ENCODE results near the gene SEPHS2. TPM values are rescaled to one million over a fixed set of nuclear protein-coding genes. Genes with fewer than 3 reads are reported as not detected.
"Not testable (repeated sequence)": the region's sequence is repeated elsewhere in the genome, so short reads cannot be mapped to it uniquely, and the experiment has no call there.

The SEPHS2 gene
- total RNA-seq, 1 experiment from 2014 or later: 8.4 TPM

DNA sequence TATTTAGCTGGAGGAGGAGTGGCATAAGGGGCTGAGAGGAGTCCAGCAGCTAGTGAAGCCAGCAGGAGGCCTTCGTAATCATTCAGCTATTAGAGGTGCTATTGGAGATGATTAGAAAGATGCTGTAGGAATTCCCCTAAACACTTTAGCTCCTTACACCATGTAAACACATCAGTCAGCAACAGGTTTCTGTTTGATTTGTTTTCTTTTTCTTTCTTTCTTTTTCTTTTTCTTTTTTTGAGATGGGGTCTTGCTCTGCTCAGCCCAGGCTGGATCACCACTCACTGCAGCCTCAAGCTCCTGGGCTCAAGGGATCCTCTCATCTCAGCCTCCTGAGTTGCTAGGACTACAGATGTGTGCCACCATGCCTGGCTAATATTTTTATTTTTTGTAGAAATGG, 10.6 kb upstream of the SEPHS2 start:
- Histone ChIP-seq H4K20me1 (ENCODE audit: low read length) (no peaks in the 10 kb centered on the region), H2AFZ (ENCODE audit: low read length) (no peak overlapping the region), H3F3A (ENCODE audit: low read length, unreplicated experiment) (no peaks in the 10 kb centered on the region), H3K4me1 (ENCODE audit: insufficient read depth, low read length) (no peaks in the 10 kb centered on the region), H3K36me3 (ENCODE audit: low read depth, low read length) (no peaks in the 10 kb centered on the region), H3K9me2 (replicated peaks; ENCODE audit: low read length) (no peaks in the 10 kb centered on the region), H3K27ac (ENCODE audit: low read length) (no peak overlapping the region), H3K4me3 (ENCODE audit: low read length) (no peak overlapping the region), H3K9me3 (ENCODE audit: low read length) (no peaks in the 10 kb centered on the region), H3K4me2 (ENCODE audit: low read length) (no peak overlapping the region), H3K79me2 (ENCODE audit: low read length) (no peaks in the 10 kb centered on the region), H3K9ac (ENCODE audit: low read length) (no peak overlapping the region), H3K27me3 (ENCODE audit: low read length) (no peaks in the 10 kb centered on the region)
- no TSS peak for BruUV-seq (replicated peaks)
- POLR2A ChIA-PET (ENCODE audit: unreplicated experiment): no interaction called here
- no peak for ATAC-seq
- TF ChIP-seq, protein P1, sequence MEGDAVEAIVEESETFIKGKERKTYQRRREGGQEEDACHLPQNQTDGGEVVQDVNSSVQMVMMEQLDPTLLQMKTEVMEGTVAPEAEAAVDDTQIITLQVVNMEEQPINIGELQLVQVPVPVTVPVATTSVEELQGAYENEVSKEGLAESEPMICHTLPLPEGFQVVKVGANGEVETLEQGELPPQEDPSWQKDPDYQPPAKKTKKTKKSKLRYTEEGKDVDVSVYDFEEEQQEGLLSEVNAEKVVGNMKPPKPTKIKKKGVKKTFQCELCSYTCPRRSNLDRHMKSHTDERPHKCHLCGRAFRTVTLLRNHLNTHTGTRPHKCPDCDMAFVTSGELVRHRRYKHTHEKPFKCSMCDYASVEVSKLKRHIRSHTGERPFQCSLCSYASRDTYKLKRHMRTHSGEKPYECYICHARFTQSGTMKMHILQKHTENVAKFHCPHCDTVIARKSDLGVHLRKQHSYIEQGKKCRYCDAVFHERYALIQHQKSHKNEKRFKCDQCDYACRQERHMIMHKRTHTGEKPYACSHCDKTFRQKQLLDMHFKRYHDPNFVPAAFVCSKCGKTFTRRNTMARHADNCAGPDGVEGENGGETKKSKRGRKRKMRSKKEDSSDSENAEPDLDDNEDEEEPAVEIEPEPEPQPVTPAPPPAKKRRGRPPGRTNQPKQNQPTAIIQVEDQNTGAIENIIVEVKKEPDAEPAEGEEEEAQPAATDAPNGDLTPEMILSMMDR (conservative IDR thresholded peaks at IDR 0.05; ENCODE audit: low read depth, low read length): no peak
- no peak for TF ChIP-seq EZH2phosphoT487 (IDR thresholded peaks at IDR 0.05; ENCODE audit: borderline replicate concordance, low read length)
- TF ChIP-seq EZH2 (IDR thresholded peaks at IDR 0.05; ENCODE audit: low read length, unreplicated experiment): no peak
- intact Hi-C loops (cut with micrococcal nuclease): no loop called here
- no peak for DNase-seq
- CTCF ChIA-PET: no interaction called here

DNA sequence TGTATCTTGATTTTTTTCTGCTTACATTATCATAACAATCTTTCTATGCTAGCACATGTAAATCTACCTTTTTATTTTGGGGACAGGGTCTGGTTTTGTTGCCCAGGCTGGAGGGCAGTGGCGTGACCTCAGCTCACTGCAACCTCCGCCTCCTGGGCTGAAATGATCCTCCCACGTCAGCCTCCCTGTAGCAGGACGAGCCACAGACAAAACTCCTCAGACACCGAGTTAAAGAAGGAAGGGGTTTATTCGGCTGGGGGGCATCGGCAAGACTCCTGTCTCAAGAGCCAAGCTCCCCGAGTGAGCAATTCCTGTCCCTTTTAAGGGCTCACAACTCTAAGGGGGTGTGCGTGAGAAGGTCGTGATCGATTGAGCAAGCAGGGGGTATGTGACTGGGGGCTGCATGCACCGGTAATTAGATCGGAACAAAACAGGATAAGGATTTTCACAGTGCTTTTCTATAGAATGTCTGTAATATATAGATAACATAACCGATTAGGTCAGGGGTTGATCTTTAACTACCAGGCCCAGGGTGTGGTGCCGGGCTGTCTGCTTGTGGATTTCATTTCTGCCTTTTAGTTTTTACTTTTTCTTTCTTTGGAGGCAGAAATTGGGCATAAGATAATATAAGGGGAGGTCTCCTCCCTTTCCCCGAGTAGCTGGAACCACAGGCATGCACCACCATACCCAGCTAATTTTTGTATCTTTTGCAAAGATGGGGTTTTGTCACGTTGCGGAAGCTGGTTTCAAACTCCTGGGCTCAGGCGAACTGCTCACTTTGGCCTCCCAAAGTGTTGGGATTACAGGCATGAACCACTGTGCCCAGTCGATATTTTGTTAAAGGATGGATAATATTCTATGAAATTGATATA, 7.3 kb upstream of the SEPHS2 start:
- H3K27ac ChIP-seq (ENCODE audit: low read length); DNase-seq; H2AFZ ChIP-seq (ENCODE audit: low read length); H4K20me1 ChIP-seq (ENCODE audit: low read length); H3K9ac ChIP-seq (ENCODE audit: low read length); H3K79me2 ChIP-seq (ENCODE audit: low read length); H3K4me1 ChIP-seq (ENCODE audit: insufficient read depth, low read length); BruUV-seq (replicated peaks); H3K27me3 ChIP-seq (ENCODE audit: low read length); CTCF ChIA-PET; H3K36me3 ChIP-seq (ENCODE audit: low read depth, low read length); H3F3A ChIP-seq (ENCODE audit: low read length, unreplicated experiment); H3K9me2 ChIP-seq (replicated peaks; ENCODE audit: low read length); H3K4me3 ChIP-seq (ENCODE audit: low read length); H3K9me3 ChIP-seq (ENCODE audit: low read length); H3K4me2 ChIP-seq (ENCODE audit: low read length); ATAC-seq; POLR2A ChIA-PET (ENCODE audit: unreplicated experiment); intact Hi-C loops (cut with micrococcal nuclease): not testable (repeated sequence)

DNA sequence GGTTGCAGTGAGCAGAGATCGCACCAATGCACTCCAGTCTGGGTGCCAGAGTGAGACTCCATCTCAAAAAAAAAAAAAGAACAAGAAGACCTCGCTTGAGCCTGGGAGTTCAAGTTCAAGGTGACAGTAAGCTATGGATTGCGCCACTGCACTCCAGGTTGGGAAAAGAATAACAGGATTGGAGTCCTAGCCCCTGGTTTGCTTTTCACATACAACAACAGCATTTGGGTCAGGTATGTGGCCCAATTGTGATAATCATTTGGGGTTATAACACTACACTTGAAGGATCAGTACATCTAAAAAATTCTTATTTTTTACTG, 3.4 kb upstream of the SEPHS2 start:
- Histone ChIP-seq H3K27ac (ENCODE audit: low read length) (no peak overlapping the region), H3F3A (ENCODE audit: low read length, unreplicated experiment) (no peaks in the 10 kb centered on the region), H3K4me3 (ENCODE audit: low read length) (no peak overlapping the region), H3K27me3 (ENCODE audit: low read length) (no peaks in the 10 kb centered on the region), H2AFZ (ENCODE audit: low read length) (no peak overlapping the region), H3K9ac (ENCODE audit: low read length) (no peak overlapping the region), H4K20me1 (ENCODE audit: low read length) (no peaks in the 10 kb centered on the region), H3K36me3 (ENCODE audit: low read depth, low read length) (no peaks in the 10 kb centered on the region), H3K4me1 (ENCODE audit: insufficient read depth, low read length) (peaks cover 15% of the 10 kb centered on the region), H3K9me2 (replicated peaks; ENCODE audit: low read length) (no peaks in the 10 kb centered on the region), H3K4me2 (ENCODE audit: low read length) (no peak overlapping the region), H3K9me3 (ENCODE audit: low read length) (no peaks in the 10 kb centered on the region), H3K79me2 (ENCODE audit: low read length) (peaks cover 16% of the 10 kb centered on the region)
- ATAC-seq (no peak), DNase-seq (no peak)
- ChIA-PET POLR2A (ENCODE audit: unreplicated experiment) (interaction anchor here (0.6 kb wide), 1 partner anchor 201 kb away, joined by 9 read pairs; no protein-coding TSS in a partner anchor), CTCF (interaction anchor here (0.5 to 0.6 kb wide), 2 partner anchors 32 to 40 kb away, joined by 4 to 6 read pairs; no protein-coding TSS in a partner anchor)
- no TSS peak for BruUV-seq (replicated peaks)
- intact Hi-C loops (cut with micrococcal nuclease): loop anchor here (10.0 kb wide), 1 partner anchor 76 kb away; the partner anchor contains the start of gene ZNF768
- TF ChIP-seq, protein P1 (conservative IDR thresholded peaks at IDR 0.05; ENCODE audit: low read depth, low read length): no peak
- no peak for TF ChIP-seq EZH2 (IDR thresholded peaks at IDR 0.05; ENCODE audit: low read length, unreplicated experiment)
- no peak for TF ChIP-seq EZH2phosphoT487 (IDR thresholded peaks at IDR 0.05; ENCODE audit: borderline replicate concordance, low read length)
